ENCODE results near the gene PRKCH.
A peak's percentile ranks its signal among the peaks of the same experiment; 100 is the strongest.
"Not testable (repeated sequence)": the region's sequence is repeated elsewhere in the genome, so short reads cannot be mapped to it uniquely, and the experiment has no call there.

The PRKCH gene

GRCh38 chr14:61458766-61459165 lies 137.4 kb downstream of the PRKCH start:
- Mint-ChIP-seq H3K4me3 (no peak overlapping the region), H3K36me3 (ENCODE audit: low read depth) (peaks cover 67% of the 10 kb centered on the region), H3K27ac (peak overlapping the region; percentile 69), H3K4me1 (ENCODE audit: low read depth) (peaks cover 77% of the 10 kb centered on the region), H3K9me3 (peaks cover 6% of the 10 kb centered on the region), H3K27me3 (ENCODE audit: low read depth) (no peaks in the 10 kb centered on the region)

- H3K36me3 Mint-ChIP-seq (ENCODE audit: low read depth) = peaks cover 68% of the 10 kb centered on the region
- H3K4me3 Mint-ChIP-seq = no peak overlapping the region
- H3K9me3 Mint-ChIP-seq = peaks cover 9% of the 10 kb centered on the region
- no peak overlapping the region for H3K27ac Mint-ChIP-seq
- H3K4me1 Mint-ChIP-seq (ENCODE audit: low read depth) = peaks cover 75% of the 10 kb centered on the region
- no peaks in the 10 kb centered on the region for H3K27me3 Mint-ChIP-seq (ENCODE audit: low read depth)
Observed at GRCh38 chr14:61459229-61459628, 137.8 kb downstream of the PRKCH start.

DNA sequence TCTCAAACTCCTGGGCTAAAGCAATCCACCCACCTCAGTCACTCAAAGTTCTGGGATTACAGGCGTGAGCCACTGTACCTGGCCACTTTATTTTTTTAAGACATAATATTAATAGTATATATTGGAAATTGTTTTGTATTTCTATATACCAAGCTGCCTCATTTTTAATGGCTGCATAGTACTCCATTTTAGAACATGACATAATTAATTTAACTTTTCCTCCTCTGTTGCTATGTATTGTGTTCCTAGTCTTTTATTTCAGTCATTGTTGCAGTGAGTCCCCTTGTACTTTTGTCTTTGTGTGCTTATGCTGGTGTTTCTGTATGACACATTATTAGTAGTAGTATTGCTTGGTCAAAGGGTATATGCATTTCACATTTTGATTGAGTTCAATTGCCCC lies 138.7 kb downstream of the PRKCH start:
- Mint-ChIP-seq H3K4me3 (no peak overlapping the region), H3K27me3 (ENCODE audit: low read depth) (no peaks in the 10 kb centered on the region), H3K9me3 (peaks cover 13% of the 10 kb centered on the region), H3K4me1 (ENCODE audit: low read depth) (peaks cover 70% of the 10 kb centered on the region), H3K27ac (peak overlapping the region; percentile 50), H3K36me3 (ENCODE audit: low read depth) (peaks cover 72% of the 10 kb centered on the region)

DNA sequence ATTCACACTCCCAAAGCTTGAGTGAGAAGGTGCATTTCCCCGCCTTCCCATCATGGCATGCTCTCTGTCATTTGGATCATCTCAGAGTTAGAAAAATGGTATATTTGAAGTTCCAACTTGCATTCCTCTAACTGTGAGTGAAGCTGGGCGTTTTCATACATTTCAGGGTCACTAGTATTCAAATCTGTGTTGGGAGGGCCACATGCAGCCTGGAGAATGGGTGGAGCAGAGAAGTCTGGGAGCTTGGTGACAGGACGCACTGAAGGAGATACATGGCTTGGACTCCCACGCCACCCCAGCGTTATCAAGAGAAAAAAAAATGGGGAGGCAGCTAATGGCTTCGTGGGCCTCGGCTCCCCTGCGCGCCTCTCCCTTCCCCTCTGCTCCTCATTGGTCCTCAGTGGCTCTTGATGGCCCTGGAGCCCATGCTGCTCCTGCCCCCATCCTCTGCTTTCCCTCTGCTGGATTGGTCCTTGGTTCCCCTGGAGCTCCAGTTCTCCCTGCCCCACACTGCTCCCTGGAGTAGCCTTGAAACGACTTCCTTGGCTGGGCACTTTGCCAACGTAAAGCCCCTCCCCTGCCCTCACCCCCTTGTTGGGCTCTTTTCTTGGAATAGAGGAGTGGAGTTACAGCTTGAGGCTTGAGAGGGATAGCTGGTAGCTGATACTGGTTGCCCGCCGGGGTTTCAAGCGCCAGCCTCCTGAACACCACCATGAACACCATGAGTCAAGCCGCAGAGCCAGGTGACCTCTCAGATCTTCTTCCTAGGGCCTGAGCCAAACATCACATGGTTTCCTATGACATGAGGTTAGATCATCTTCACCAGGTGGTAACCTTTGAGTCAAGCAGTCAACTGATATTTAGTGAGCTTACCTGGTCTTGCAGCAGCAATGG lies 139.6 kb downstream of the PRKCH start:
- Mint-ChIP-seq H3K36me3 (ENCODE audit: low read depth) (peaks cover 68% of the 10 kb centered on the region), H3K4me1 (ENCODE audit: low read depth) (peaks cover 70% of the 10 kb centered on the region)

GRCh38 chr14:61461808-61462275 lies 140.5 kb downstream of the PRKCH start:
- Mint-ChIP-seq H3K36me3 (ENCODE audit: low read depth) (peaks cover 68% of the 10 kb centered on the region), H3K27me3 (ENCODE audit: low read depth) (no peaks in the 10 kb centered on the region), H3K9me3 (peaks cover 13% of the 10 kb centered on the region), H3K4me1 (ENCODE audit: low read depth) (peaks cover 65% of the 10 kb centered on the region), H3K4me3 (peak overlapping the region; percentile 4), H3K27ac (peak overlapping the region; percentile 58)

More for the DNA sequence above, 139.6 kb downstream of the PRKCH start:
- Mint-ChIP-seq H3K27me3 (ENCODE audit: low read depth) (no peaks in the 10 kb centered on the region), H3K9me3 (peaks cover 13% of the 10 kb centered on the region), H3K4me3 (peak overlapping the region; percentile 28), H3K27ac (peak overlapping the region; percentile 87)

DNA sequence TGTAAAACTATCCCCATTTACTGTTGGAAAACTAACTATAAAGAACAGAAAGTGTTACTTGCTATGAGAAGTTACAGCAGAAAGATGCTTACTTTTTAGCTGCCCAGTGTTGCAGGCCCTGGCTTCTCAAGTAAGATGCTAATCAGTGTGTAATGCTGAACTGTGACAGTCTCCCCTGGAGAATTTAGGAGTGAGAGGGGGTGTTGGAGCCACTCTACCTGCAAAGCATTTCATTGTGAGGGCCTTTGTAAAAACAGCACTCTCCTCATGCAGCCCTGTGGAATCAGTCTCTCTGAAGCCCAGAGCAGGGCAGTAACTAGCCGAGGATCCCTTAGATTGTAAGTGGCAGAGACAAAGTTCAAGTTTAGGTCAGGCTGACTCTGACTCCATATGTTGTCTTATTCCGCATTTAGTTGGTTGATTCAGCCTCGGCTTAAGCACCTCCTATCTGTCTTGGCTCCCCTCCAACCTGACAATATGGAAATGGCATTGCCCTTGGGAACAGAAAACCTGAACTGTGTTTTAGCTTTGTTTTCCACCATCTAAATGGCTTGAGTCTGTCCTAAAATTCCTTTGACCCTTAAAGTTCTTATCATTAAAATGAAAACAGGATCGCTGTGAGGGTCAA lies 141.3 kb downstream of the PRKCH start:
- H3K9me3 Mint-ChIP-seq = peaks cover 13% of the 10 kb centered on the region
- H3K27ac Mint-ChIP-seq = no peak overlapping the region
- H3K4me3 Mint-ChIP-seq = no peak overlapping the region
- no peaks in the 10 kb centered on the region for H3K27me3 Mint-ChIP-seq (ENCODE audit: low read depth)
- peaks cover 62% of the 10 kb centered on the region for H3K4me1 Mint-ChIP-seq (ENCODE audit: low read depth)
- peaks cover 64% of the 10 kb centered on the region for H3K36me3 Mint-ChIP-seq (ENCODE audit: low read depth)

GRCh38 chr14:61463664-61464285 lies 142.4 kb downstream of the PRKCH start:
- no peak overlapping the region for H3K27ac Mint-ChIP-seq
- H3K36me3 Mint-ChIP-seq (ENCODE audit: low read depth) = peaks cover 59% of the 10 kb centered on the region
- H3K4me1 Mint-ChIP-seq (ENCODE audit: low read depth) = peaks cover 59% of the 10 kb centered on the region
- peaks cover 13% of the 10 kb centered on the region for H3K9me3 Mint-ChIP-seq
- H3K27me3 Mint-ChIP-seq (ENCODE audit: low read depth) = no peaks in the 10 kb centered on the region
- H3K4me3 Mint-ChIP-seq = no peak overlapping the region

GRCh38 chr14:61464539-61465320 lies 143.4 kb downstream of the PRKCH start:
- H3K4me3 Mint-ChIP-seq; H3K27ac Mint-ChIP-seq; H3K27me3 Mint-ChIP-seq (ENCODE audit: low read depth): not testable (repeated sequence)
- H3K9me3 Mint-ChIP-seq = peaks cover 13% of the 10 kb centered on the region
- H3K4me1 Mint-ChIP-seq (ENCODE audit: low read depth) = peaks cover 62% of the 10 kb centered on the region
- H3K36me3 Mint-ChIP-seq (ENCODE audit: low read depth) = peaks cover 53% of the 10 kb centered on the region

- Mint-ChIP-seq H3K27ac (no peak overlapping the region), H3K9me3 (peaks cover 9% of the 10 kb centered on the region), H3K27me3 (ENCODE audit: low read depth) (no peaks in the 10 kb centered on the region), H3K4me1 (ENCODE audit: low read depth) (peaks cover 72% of the 10 kb centered on the region), H3K36me3 (ENCODE audit: low read depth) (peaks cover 53% of the 10 kb centered on the region), H3K4me3 (no peak overlapping the region)
Observed at GRCh38 chr14:61466249-61466904, 145.0 kb downstream of the PRKCH start.

- H3K27ac Mint-ChIP-seq = no peak overlapping the region
Observed at GRCh38 chr14:61466905-61467280, 145.5 kb downstream of the PRKCH start.

GRCh38 chr14:61467296-61467695 lies 145.9 kb downstream of the PRKCH start:
- Mint-ChIP-seq H3K27me3 (ENCODE audit: low read depth) (no peaks in the 10 kb centered on the region), H3K4me3 (no peak overlapping the region), H3K9me3 (peaks cover 9% of the 10 kb centered on the region), H3K4me1 (ENCODE audit: low read depth) (peaks cover 71% of the 10 kb centered on the region), H3K36me3 (ENCODE audit: low read depth) (peaks cover 49% of the 10 kb centered on the region), H3K27ac (no peak overlapping the region)

More at GRCh38 chr14:61466905-61467280, 145.5 kb downstream of the PRKCH start:
- Mint-ChIP-seq H3K36me3 (ENCODE audit: low read depth) (peaks cover 52% of the 10 kb centered on the region), H3K9me3 (peaks cover 9% of the 10 kb centered on the region), H3K27me3 (ENCODE audit: low read depth) (no peaks in the 10 kb centered on the region), H3K4me1 (ENCODE audit: low read depth) (peaks cover 72% of the 10 kb centered on the region), H3K4me3 (no peak overlapping the region)

DNA sequence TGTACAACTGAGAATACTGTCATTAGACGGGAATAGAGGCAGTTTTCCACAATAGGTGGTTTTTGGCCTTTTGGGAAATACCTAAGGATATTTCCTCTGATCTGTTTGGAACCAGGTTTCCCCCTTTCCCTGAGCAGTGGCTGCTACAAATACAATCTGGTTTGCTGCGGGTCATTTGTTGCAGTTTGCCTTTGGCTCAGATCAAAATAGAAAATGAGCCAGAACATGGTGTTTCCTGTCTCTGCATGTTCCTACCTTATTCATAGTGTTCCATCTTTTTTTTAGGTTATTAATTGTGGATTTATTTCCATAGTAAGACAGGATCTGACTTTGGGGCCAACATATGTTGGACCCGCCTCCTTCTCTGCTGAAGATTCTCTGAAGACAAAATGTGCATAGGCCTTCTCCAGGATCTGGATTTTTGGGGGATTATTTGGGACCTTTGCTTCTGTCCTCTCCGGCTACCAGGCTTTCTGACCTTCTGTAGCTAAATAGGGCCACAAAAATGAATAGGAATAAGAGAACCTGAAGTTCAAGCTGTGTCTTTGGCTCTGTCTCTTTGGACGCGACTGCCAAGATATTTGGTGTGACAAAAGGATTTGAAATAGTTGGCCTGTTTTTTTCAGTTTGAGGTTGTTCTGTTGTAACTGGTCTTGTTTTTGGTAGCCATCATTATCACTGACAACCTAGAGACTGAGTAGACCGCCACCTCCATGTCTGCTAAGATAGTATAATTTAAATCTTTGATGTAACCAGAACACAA lies 146.9 kb downstream of the PRKCH start:
- Mint-ChIP-seq H3K27ac (peak overlapping the region; percentile 5), H3K4me3 (no peak overlapping the region), H3K27me3 (ENCODE audit: low read depth) (no peaks in the 10 kb centered on the region), H3K9me3 (peaks cover 9% of the 10 kb centered on the region), H3K4me1 (ENCODE audit: low read depth) (peaks cover 72% of the 10 kb centered on the region), H3K36me3 (ENCODE audit: low read depth) (peaks cover 54% of the 10 kb centered on the region)

GRCh38 chr14:61469781-61470180 lies 148.4 kb downstream of the PRKCH start:
- H3K27ac Mint-ChIP-seq = peak overlapping the region; percentile 10
- H3K4me3 Mint-ChIP-seq = no peak overlapping the region
- H3K27me3 Mint-ChIP-seq (ENCODE audit: low read depth) = no peaks in the 10 kb centered on the region
- H3K9me3 Mint-ChIP-seq = no peaks in the 10 kb centered on the region
- H3K36me3 Mint-ChIP-seq (ENCODE audit: low read depth) = peaks cover 46% of the 10 kb centered on the region
- peaks cover 77% of the 10 kb centered on the region for H3K4me1 Mint-ChIP-seq (ENCODE audit: low read depth)
